Psoas muscle (tissue), 8 donors: ENCODE measurements around the gene PTPRK. TPM values are rescaled to one million over a fixed set of nuclear protein-coding genes. Genes with fewer than 3 reads are reported as not detected.

Source experiments
- ATAC-seq, 4 donors: fragments of 200-7000 bp; cut with Tn5 transposase; one replicate each; pipeline ENCODE4 v1.9.1; 2020; ENCODE audit warnings: moderate library complexity in 3 of 4, mild to moderate bottlenecking in 2 of 4
- DNase-seq, 2 donors: peaks; one replicate each; pipeline ENCODE4 v3.0.0-alpha.2; 2020
- H3K27ac ChIP-seq: fragments of 200-600 bp; one replicate; pipeline ENCODE4 v1.8.0; 2022
- H3K27me3 ChIP-seq, 3 donors: fragments of 200-600 bp in 1 of 3; one replicate each; pipeline versions ENCODE4 v1.6.1 to v1.8.0; 2013 to 2022; ENCODE audit warnings: low read length in 2 of 3, mild to moderate bottlenecking in 2 of 3, moderate library complexity in 1 of 3; ENCODE audit not compliant: insufficient read depth in 3 of 3
- H3K36me3 ChIP-seq, 2 donors: fragments of 200-600 bp in 1 of 2; one replicate each; pipeline versions ENCODE4 v1.6.1 to v1.8.0; 2013 to 2022; ENCODE audit warnings: low read depth in 1 of 2, mild to moderate bottlenecking in 1 of 2, moderate library complexity in 1 of 2; ENCODE audit not compliant: insufficient read depth in 1 of 2
- H3K4me1 ChIP-seq: fragments of 200-600 bp; one replicate; pipeline ENCODE4 v1.8.0; 2022
- H3K4me3 ChIP-seq: fragments of 200-600 bp; one replicate; pipeline ENCODE4 v1.8.0; 2022; ENCODE audit warnings: mild to moderate bottlenecking
- H3K9me3 ChIP-seq: fragments of 200-600 bp; one replicate; pipeline ENCODE4 v1.8.0; 2022
- WGBS, 3 donors: extraction: QIAGEN DNeasy Blood & Tissue Kit; methylation state at CpG; one replicate each; pipeline versions ENCODE4 v1.1.6 to v1.1.7; 2013; 5-methylcytosine and 5-hydroxymethylcytosine counted together
- intact Hi-C, 2 donors: fragments of 100-400 bp; cut with DNase I; formaldehyde crosslinking; loops; one replicate each; pipeline versions ENCODE4 v1.11.0 to v1.14.2; 2022
- polyA plus RNA-seq, 3 donors: library from polyadenylated mRNA; stranded (reverse); fragments of 200-250 nt; gene quantifications; one replicate each; pipeline ENCODE4 v1.2.3, GENCODE V29; 2013
- total RNA-seq, 4 donors: library from RNA; stranded (reverse); fragmentation: NEBNext Ultra II Directional in 2 of 4; extraction: Animal tissue kit (Norgen Biotek cat#: 25700) in 2 of 4; gene quantifications; one replicate each; pipeline versions ENCODE4 v1.2.1 to v1.2.4, GENCODE V29; 2021 to 2023
- TF ChIP-seq, protein P1 (sequence below): fragments of 200-600 bp; IDR thresholded peaks from one replicate; pipeline ENCODE4 v1.8.0; 2022; ENCODE audit warnings: antibody characterized with exemption
- donor health status: healthy with polysubstance abuse.
- donor health status: DM: no; HTN: no; CAD: no; lungs with moderate emphysema.
- donor health status: Bipolar disorder and iron deficiency.
- donor health status: healthy.
- donor health status: DM: yes; HTN: yes; CAD: no.
- donor health status: DM: no; HTN: no; CAD: no.
- donor health status: DM: no; HTN: no; CAD: no.
- donor health status: DM: yes; HTN: yes; CAD: no.

The PTPRK gene
- total and polyA plus RNA-seq, 7 donors, result 3.2 to 10.6 (median 9.1) TPM

DNA sequence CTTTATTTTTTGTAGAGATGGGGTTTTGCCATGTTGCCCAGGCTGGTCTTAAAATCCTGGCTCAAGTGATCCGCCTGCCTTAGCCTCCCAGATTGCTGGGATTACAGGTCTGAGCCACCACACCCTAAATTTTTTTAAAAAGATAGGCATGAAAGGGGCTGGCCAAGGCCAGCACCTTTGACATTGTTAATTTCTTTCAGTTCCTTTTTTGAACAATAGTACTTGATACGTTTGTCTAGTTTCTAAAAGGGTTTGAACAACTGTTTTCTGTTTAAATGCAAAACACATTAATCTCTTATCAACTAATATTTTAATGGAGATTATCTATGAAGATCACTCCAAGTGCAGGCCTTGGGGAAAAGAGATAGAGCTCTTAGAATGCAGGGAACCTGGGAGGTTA lies 37.6 kb upstream of the PTPRK start:
- 59 to 66% (median 65%) methylated on average over 2 of the region's 2 CpGs for WGBS, 3 donors
- intact Hi-C loops, result no loop called here
- no peak overlapping the region for H3K4me3 ChIP-seq
- TF ChIP-seq, protein P1, sequence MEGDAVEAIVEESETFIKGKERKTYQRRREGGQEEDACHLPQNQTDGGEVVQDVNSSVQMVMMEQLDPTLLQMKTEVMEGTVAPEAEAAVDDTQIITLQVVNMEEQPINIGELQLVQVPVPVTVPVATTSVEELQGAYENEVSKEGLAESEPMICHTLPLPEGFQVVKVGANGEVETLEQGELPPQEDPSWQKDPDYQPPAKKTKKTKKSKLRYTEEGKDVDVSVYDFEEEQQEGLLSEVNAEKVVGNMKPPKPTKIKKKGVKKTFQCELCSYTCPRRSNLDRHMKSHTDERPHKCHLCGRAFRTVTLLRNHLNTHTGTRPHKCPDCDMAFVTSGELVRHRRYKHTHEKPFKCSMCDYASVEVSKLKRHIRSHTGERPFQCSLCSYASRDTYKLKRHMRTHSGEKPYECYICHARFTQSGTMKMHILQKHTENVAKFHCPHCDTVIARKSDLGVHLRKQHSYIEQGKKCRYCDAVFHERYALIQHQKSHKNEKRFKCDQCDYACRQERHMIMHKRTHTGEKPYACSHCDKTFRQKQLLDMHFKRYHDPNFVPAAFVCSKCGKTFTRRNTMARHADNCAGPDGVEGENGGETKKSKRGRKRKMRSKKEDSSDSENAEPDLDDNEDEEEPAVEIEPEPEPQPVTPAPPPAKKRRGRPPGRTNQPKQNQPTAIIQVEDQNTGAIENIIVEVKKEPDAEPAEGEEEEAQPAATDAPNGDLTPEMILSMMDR, result no peak
- no peak overlapping the region for H3K27ac ChIP-seq
- H3K9me3 ChIP-seq, result no peaks in the 10 kb centered on the region
- ATAC-seq (no peak), DNase-seq (no peak)
- H3K27me3 ChIP-seq, result peaks cover 0 to 2% (median 0%) of the 10 kb centered on the region in 3 donors
- H3K4me1 ChIP-seq, result no peaks in the 10 kb centered on the region
- no peaks in the 10 kb centered on the region for H3K36me3 ChIP-seq

DNA sequence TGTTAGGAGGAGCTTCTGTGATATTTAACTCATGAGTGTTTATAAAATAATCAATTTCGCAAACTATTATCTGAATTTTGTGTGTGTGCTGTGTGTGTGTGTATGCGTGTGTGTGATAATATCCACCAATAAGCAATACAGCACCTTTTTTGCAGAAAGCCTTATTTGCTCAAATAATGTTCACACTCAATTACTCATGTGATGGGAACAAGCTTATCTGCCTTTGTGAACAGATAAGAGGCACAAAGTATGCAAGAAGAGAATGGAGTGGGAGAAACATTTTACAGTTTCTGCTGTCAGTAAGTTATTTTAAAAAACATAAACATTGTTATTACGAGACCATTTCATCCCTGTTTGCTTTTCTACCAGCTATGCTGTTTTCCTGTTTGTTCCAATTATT lies 36.7 kb upstream of the PTPRK start:
- WGBS, 3 donors, result 93 to 96% (median 96%) methylated on average over 3 of the region's 3 CpGs
- intact Hi-C loops, result no loop called here

DNA sequence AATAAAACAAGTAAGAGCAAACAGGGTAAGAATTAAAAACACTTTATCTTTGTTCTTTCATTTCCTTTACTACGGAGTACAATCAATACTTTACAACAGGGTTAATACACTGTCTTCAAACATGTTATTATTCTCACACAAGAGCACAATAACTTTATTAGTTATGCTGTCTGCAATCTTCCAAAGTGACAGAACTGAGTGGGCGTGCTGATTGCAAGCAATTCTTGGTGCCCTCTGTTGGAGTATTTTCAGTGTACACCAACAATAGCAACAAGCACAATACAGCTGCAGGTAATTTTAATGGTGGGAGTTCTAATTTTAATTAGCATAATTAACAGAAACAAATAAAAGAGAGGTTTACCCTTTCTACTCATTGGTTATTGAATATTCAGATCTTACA lies 33.9 kb upstream of the PTPRK start:
- TF ChIP-seq, protein P1, result peak; percentile 29
- no peak for ATAC-seq
- intact Hi-C loops, result loop anchor here in 1 of 2 donors (5.0 kb wide), 1 partner anchor 817 kb away; no protein-coding TSS in a partner anchor
- no peaks in the 10 kb centered on the region for H3K9me3 ChIP-seq
- no peak for DNase-seq
- no peaks in the 10 kb centered on the region for H3K27me3 ChIP-seq
- 33 to 52% (median 38%) methylated on average over 2 of the region's 2 CpGs for WGBS, 3 donors
- no peak overlapping the region for H3K4me3 ChIP-seq
- no peaks in the 10 kb centered on the region for H3K4me1 ChIP-seq
- H3K36me3 ChIP-seq, result no peaks in the 10 kb centered on the region
- no peak overlapping the region for H3K27ac ChIP-seq

More for the DNA sequence above, 36.7 kb upstream of the PTPRK start:
- Histone ChIP-seq H3K4me3 (no peak overlapping the region), H3K36me3 (no peaks in the 10 kb centered on the region), H3K27me3 (peaks cover 0 to 2% (median 0%) of the 10 kb centered on the region in 3 donors), H3K27ac (no peak overlapping the region), H3K9me3 (no peaks in the 10 kb centered on the region), H3K4me1 (no peaks in the 10 kb centered on the region)
- DNase-seq (no peak), ATAC-seq (no peak)
- TF ChIP-seq, protein P1, result no peak

DNA sequence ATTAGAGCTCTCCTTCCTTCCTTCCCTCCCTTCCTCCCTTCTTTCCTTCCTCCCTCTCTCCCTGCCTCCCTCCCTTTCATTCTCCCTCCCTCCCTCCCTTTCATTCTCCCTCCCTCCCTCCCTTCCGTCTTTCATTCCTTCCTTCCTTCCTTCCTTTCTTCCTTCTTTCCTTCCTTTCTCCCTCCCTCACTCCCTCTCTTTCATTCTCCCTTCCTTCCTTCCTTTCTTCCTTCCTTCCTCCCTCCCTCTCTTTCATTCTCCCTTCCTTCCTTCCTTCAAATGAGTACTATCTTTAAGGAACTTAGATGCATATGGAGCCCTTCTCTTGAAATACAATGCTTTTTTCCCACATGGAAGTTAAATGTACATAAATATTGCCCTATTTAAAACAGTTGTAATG lies 20.9 kb upstream of the PTPRK start:
- Histone ChIP-seq H3K27me3 (no peaks in the 10 kb centered on the region), H3K36me3 (no peaks in the 10 kb centered on the region), H3K4me3 (no peak overlapping the region), H3K27ac (no peak overlapping the region), H3K4me1 (no peaks in the 10 kb centered on the region), H3K9me3 (peaks cover 3% of the 10 kb centered on the region)
- intact Hi-C loops, result no loop called here
- DNase-seq, result no peak
- no peak for ATAC-seq
- WGBS, 3 donors, result 36 to 58% (median 41%) methylated on average over 1 of the region's 1 CpG
- TF ChIP-seq, protein P1, result no peak

DNA sequence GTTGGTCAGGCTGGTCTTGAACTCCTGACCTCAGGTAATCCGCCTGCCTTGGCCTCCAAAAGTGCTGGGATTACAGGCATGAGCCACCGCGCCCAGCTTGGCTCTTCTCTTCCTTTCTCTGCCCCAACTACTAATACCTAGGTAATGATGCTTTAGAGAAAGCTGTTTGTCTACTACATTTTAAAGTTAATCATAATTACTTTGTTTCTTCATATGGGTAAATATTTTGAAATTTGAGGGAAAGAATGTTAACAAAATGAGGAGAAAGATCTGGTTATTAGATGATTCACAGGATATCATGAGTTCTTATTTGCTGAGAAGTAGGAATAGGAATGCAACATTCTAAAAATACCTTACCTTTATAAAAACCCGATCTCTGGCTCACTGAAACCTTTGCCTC lies 18.4 kb upstream of the PTPRK start:
- H3K27ac ChIP-seq, result no peak overlapping the region
- DNase-seq (no peak), ATAC-seq (no peak)
- 90 to 96% (median 95%) methylated on average over 4 of the region's 4 CpGs for WGBS, 3 donors
- H3K9me3 ChIP-seq, result no peaks in the 10 kb centered on the region
- no peaks in the 10 kb centered on the region for H3K27me3 ChIP-seq
- no peak overlapping the region for H3K4me3 ChIP-seq
- TF ChIP-seq, protein P1, result no peak
- intact Hi-C loops, result no loop called here
- no peaks in the 10 kb centered on the region for H3K36me3 ChIP-seq
- no peaks in the 10 kb centered on the region for H3K4me1 ChIP-seq
